ENCODE data around the gene VMAC.

DNA sequence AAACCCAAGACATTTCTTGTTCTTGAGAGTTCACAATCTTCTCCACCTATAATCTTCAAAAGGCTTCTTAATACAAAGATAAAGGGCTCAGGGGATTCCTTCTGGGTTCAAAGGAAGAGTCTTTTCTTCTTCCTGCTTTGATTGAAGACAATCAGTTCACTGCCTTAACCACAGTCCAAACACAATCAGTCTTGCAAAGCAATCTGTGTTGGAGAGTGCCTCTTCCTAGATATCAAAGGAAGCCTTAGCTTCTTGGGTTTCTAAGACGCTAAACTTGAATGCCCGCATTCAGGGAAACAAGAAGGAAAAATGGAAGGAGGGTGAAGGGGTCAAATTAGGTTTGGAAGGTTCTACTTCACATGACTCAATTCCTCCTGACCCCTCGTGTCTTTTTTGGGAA lies 46.1 kb downstream of the VMAC start:
- no peak for TF ChIP-seq POLR2AphosphoS5 (IDR thresholded peaks at IDR 0.05; ENCODE audit: insufficient read depth, low read depth, low read length)
- TF ChIP-seq, protein P1, sequence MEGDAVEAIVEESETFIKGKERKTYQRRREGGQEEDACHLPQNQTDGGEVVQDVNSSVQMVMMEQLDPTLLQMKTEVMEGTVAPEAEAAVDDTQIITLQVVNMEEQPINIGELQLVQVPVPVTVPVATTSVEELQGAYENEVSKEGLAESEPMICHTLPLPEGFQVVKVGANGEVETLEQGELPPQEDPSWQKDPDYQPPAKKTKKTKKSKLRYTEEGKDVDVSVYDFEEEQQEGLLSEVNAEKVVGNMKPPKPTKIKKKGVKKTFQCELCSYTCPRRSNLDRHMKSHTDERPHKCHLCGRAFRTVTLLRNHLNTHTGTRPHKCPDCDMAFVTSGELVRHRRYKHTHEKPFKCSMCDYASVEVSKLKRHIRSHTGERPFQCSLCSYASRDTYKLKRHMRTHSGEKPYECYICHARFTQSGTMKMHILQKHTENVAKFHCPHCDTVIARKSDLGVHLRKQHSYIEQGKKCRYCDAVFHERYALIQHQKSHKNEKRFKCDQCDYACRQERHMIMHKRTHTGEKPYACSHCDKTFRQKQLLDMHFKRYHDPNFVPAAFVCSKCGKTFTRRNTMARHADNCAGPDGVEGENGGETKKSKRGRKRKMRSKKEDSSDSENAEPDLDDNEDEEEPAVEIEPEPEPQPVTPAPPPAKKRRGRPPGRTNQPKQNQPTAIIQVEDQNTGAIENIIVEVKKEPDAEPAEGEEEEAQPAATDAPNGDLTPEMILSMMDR (IDR thresholded peaks at IDR 0.05; ENCODE audit: extremely low read depth in 1 of 2, insufficient read depth in 1 of 2, low read depth in 1 of 2, low read length in 2 of 2) = no peak
